ENCODE data around the gene SDR42E1. TPM values are rescaled to one million over a fixed set of nuclear protein-coding genes. Genes with fewer than 3 reads are reported as not detected.

SDR42E1 gene
- total and polyA plus RNA-seq, 2 of the 13 experiments (the other 11 are each of a cell fraction or from before 2014, with no cell fraction given): 0.01 to 0.13 TPM

- TF ChIP-seq SKIL (CRISPR knock-in tag; IDR thresholded peaks at IDR 0.05; ENCODE audit: borderline replicate concordance) (0 out of 2 replicates have a peak, but pooled peaks have one; percentile 56), PRDM10 (CRISPR knock-in tag; IDR thresholded peaks at IDR 0.05; ENCODE audit: low read depth) (no peak), XRCC5 (optimal IDR thresholded peaks at IDR 0.05; ENCODE audit: low read length) (no peak), ZNF446 (CRISPR knock-in tag; IDR thresholded peaks at IDR 0.05) (no peak), ERF (CRISPR knock-in tag; IDR thresholded peaks at IDR 0.05) (no peak; the same call in 1 of the 2 replicates), NONO (IDR thresholded peaks at IDR 0.05) (no peak), NONO (CRISPR knock-in tag; conservative IDR thresholded peaks at IDR 0.05) (no peak), MAFG (CRISPR knock-in tag; IDR thresholded peaks at IDR 0.05) (no peak), SYNCRIP (IDR thresholded peaks at IDR 0.05; ENCODE audit: insufficient read depth, low read depth, low read length) (no peak), RELA (CRISPR knock-in tag; IDR thresholded peaks at IDR 0.05) (no peak), ZNF282 (IDR thresholded peaks at IDR 0.05; ENCODE audit: partially characterized antibody) (no peak), ZNF724P (CRISPR knock-in tag; IDR thresholded peaks at IDR 0.05; ENCODE audit: borderline replicate concordance) (no peak), RFX5 (IDR thresholded peaks at IDR 0.05; ENCODE audit: low read depth, low read length) (no peak)
- TF ChIP-seq, protein P1, sequence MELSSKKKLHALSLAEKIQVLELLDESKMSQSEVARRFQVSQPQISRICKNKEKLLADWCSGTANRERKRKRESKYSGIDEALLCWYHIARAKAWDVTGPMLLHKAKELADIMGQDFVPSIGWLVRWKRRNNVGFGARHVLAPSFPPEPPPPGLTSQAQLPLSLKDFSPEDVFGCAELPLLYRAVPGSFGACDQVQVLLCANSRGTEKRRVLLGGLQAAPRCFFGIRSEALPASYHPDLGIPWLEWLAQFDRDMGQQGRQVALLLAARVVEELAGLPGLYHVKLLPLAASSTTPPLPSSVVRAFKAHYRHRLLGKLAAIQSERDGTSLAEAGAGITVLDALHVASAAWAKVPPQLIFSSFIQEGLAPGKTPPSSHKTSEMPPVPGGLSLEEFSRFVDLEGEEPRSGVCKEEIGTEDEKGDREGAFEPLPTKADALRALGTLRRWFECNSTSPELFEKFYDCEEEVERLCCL (CRISPR knock-in tag; IDR thresholded peaks at IDR 0.05; ENCODE audit: borderline replicate concordance): no peak
- TF ChIP-seq, protein P2, sequence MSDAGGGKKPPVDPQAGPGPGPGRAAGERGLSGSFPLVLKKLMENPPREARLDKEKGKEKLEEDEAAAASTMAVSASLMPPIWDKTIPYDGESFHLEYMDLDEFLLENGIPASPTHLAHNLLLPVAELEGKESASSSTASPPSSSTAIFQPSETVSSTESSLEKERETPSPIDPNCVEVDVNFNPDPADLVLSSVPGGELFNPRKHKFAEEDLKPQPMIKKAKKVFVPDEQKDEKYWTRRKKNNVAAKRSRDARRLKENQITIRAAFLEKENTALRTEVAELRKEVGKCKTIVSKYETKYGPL (CRISPR knock-in tag; IDR thresholded peaks at IDR 0.05): no peak
- TF ChIP-seq, protein P3, sequence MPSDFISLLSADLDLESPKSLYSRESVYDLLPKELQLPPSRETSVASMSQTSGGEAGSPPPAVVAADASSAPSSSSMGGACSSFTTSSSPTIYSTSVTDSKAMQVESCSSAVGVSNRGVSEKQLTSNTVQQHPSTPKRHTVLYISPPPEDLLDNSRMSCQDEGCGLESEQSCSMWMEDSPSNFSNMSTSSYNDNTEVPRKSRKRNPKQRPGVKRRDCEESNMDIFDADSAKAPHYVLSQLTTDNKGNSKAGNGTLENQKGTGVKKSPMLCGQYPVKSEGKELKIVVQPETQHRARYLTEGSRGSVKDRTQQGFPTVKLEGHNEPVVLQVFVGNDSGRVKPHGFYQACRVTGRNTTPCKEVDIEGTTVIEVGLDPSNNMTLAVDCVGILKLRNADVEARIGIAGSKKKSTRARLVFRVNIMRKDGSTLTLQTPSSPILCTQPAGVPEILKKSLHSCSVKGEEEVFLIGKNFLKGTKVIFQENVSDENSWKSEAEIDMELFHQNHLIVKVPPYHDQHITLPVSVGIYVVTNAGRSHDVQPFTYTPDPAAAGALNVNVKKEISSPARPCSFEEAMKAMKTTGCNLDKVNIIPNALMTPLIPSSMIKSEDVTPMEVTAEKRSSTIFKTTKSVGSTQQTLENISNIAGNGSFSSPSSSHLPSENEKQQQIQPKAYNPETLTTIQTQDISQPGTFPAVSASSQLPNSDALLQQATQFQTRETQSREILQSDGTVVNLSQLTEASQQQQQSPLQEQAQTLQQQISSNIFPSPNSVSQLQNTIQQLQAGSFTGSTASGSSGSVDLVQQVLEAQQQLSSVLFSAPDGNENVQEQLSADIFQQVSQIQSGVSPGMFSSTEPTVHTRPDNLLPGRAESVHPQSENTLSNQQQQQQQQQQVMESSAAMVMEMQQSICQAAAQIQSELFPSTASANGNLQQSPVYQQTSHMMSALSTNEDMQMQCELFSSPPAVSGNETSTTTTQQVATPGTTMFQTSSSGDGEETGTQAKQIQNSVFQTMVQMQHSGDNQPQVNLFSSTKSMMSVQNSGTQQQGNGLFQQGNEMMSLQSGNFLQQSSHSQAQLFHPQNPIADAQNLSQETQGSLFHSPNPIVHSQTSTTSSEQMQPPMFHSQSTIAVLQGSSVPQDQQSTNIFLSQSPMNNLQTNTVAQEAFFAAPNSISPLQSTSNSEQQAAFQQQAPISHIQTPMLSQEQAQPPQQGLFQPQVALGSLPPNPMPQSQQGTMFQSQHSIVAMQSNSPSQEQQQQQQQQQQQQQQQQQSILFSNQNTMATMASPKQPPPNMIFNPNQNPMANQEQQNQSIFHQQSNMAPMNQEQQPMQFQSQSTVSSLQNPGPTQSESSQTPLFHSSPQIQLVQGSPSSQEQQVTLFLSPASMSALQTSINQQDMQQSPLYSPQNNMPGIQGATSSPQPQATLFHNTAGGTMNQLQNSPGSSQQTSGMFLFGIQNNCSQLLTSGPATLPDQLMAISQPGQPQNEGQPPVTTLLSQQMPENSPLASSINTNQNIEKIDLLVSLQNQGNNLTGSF (CRISPR knock-in tag; IDR thresholded peaks at IDR 0.05): no peak
These were observed 44.7 kb upstream of the SDR42E1 start (continued) for GRCh38 chr16:82055728-82056549.
